Chondrocyte (in vitro differentiated cells): ENCODE results near the gene MCF2. TPM values are rescaled to one million over a fixed set of nuclear protein-coding genes. Genes with fewer than 3 reads are reported as not detected.

Source experiments
- DNase-seq: peaks from one replicate; pipeline ENCODE4 v3.0.0; 2021; ENCODE audit warnings: mixed read lengths, low spot score
- H3K27ac Mint-ChIP-seq: one replicate; pipeline ENCODE4 v1.8.0; 2021; ENCODE audit warnings: mild to moderate bottlenecking, moderate library complexity, mixed read lengths; ENCODE audit not compliant: unreplicated experiment
- H3K27me3 Mint-ChIP-seq: 2 replicates; pipeline ENCODE4 v1.8.0; 2021; ENCODE audit warnings: low read depth, mixed read lengths
- H3K36me3 Mint-ChIP-seq: 2 replicates; pipeline ENCODE4 v1.8.0; 2021; ENCODE audit warnings: low read depth, mixed read lengths
- H3K4me1 Mint-ChIP-seq: 2 replicates; pipeline ENCODE4 v1.8.0; 2021; ENCODE audit warnings: low read depth, mild to moderate bottlenecking, mixed read lengths
- H3K4me3 Mint-ChIP-seq: one replicate; pipeline ENCODE4 v1.8.0; 2021; ENCODE audit warnings: mild to moderate bottlenecking, moderate library complexity, mixed read lengths; ENCODE audit not compliant: unreplicated experiment
- H3K9me3 Mint-ChIP-seq: 2 replicates; pipeline ENCODE4 v1.8.0; 2021; ENCODE audit warnings: low read depth, mixed read lengths
- total RNA-seq: library from RNA; stranded (reverse); gene quantifications from 3 replicates; pipeline ENCODE4 v1.2.1, GENCODE V29; 2021
- TF ChIP-seq, protein P1 (sequence below): fragments of 200-600 bp; sonication (generic); IDR thresholded peaks from 2 replicates; pipeline ENCODE4 v1.5.0; 2021; ENCODE audit warnings: antibody characterized with exemption, mild to moderate bottlenecking, moderate library complexity

The MCF2 gene
- total RNA-seq, 1 donor from 2014 or later = not detected

DNA sequence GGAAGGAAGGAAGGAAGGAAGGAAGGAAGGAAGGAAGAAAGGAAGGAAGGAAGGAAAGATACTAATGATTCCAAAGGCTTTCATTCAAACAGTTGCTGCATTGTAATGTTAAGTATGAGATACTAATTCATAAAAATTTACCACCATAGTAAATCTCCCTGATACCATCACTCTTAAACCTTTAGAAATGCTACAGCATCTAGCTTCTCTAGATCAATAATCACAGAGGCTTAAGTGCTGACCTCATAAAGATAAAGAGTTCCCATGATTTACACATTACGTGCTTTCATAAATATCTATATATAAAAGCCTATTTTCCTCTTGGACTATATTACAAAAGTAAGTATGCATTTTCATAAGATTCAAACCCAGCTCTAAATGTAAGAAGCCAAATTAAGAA lies 141.0 kb downstream of the MCF2 start:
- Mint-ChIP-seq H3K4me1 (no peaks in the 10 kb centered on the region), H3K9me3 (no peaks in the 10 kb centered on the region), H3K36me3 (no peaks in the 10 kb centered on the region), H3K27ac (no peak overlapping the region), H3K4me3 (no peak overlapping the region), H3K27me3 (peaks cover 8% of the 10 kb centered on the region)
- no peak for DNase-seq
- TF ChIP-seq, protein P1, sequence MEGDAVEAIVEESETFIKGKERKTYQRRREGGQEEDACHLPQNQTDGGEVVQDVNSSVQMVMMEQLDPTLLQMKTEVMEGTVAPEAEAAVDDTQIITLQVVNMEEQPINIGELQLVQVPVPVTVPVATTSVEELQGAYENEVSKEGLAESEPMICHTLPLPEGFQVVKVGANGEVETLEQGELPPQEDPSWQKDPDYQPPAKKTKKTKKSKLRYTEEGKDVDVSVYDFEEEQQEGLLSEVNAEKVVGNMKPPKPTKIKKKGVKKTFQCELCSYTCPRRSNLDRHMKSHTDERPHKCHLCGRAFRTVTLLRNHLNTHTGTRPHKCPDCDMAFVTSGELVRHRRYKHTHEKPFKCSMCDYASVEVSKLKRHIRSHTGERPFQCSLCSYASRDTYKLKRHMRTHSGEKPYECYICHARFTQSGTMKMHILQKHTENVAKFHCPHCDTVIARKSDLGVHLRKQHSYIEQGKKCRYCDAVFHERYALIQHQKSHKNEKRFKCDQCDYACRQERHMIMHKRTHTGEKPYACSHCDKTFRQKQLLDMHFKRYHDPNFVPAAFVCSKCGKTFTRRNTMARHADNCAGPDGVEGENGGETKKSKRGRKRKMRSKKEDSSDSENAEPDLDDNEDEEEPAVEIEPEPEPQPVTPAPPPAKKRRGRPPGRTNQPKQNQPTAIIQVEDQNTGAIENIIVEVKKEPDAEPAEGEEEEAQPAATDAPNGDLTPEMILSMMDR = no peak

DNA sequence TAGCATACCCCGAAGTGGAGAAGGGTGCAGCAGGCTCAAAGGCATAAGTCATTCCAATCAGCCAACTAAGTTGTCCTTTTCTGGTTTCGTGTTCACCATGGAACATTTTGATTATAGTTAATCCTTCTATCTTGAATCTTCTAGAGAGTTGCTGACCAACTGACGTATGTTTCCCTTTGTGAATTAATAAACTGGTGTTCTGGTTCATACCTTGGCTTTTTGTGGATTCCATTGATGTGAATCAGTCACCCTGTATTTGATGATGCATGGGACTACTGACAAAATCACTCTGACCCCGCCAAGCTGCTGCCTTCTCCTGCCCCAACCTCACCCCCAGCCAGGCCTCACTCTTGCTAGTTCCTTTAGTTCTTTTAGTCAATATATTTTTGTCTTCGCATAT lies 144.7 kb downstream of the MCF2 start:
- TF ChIP-seq, protein P1 = no peak
- H3K36me3 Mint-ChIP-seq = no peaks in the 10 kb centered on the region
- no peak overlapping the region for H3K27ac Mint-ChIP-seq
- H3K4me1 Mint-ChIP-seq = no peaks in the 10 kb centered on the region
- H3K4me3 Mint-ChIP-seq = no peak overlapping the region
- H3K27me3 Mint-ChIP-seq = peaks cover 5% of the 10 kb centered on the region
- no peak for DNase-seq
- H3K9me3 Mint-ChIP-seq = no peaks in the 10 kb centered on the region

DNA sequence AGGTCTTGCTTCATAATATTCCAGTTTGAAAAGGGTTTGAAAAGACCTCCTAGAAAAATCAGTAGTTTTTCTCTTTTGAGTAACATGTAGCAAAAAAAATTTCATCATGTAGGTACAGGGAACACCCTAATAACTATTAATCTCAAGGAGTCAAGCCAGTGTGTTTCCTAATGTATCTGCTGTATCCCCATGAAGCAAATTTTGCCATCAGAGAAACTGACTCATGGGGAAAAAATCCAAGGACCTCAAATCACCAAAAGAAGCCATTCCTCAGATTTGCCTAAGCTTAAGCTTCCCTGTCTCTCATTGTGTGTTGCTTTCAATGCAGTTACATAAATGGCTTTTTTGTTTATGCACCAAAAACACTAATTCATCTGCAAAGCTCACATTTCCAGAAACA lies 147.7 kb downstream of the MCF2 start:
- H3K27me3 Mint-ChIP-seq = peaks cover 3% of the 10 kb centered on the region
- no peaks in the 10 kb centered on the region for H3K36me3 Mint-ChIP-seq
- TF ChIP-seq, protein P1 = no peak
- H3K9me3 Mint-ChIP-seq = no peaks in the 10 kb centered on the region
- no peaks in the 10 kb centered on the region for H3K4me1 Mint-ChIP-seq
- no peak overlapping the region for H3K4me3 Mint-ChIP-seq
- no peak for DNase-seq
- H3K27ac Mint-ChIP-seq = no peak overlapping the region

DNA sequence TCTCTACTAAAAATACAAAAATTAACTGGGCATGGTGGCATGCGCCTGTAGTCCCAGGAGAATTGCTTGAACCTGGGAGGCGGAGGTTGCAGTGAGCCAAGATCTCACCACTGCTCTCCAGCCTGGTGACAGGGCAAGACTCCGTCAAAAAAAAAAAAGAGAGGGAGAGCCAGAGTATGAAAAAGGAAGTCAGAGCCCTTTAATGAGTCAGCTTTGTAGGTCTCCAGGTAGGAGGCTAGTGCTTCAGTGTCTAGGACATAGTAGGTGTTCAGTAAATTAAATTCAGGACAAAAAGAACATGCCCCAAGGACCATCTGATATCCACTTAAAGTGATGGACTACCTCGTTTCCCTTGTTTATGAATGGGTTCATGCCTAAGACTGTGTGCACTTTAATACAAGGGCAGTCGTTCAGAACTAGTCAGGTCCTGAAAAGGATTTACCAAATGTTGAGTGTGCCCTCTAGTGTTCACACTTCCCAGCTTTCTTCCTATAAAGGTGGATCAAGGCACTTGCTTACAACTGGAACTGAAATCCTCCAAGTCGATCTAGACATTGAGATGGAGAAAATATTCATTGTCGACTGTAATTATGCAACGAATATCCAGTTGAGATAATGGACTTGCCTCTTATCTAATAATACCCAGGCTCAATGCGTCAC lies 148.5 kb downstream of the MCF2 start:
- Mint-ChIP-seq H3K4me3 (no peak overlapping the region), H3K9me3 (no peaks in the 10 kb centered on the region), H3K27ac (no peak overlapping the region), H3K36me3 (no peaks in the 10 kb centered on the region), H3K27me3 (peaks cover 3% of the 10 kb centered on the region), H3K4me1 (no peaks in the 10 kb centered on the region)
- DNase-seq = no peak
- TF ChIP-seq, protein P1 = peak; percentile 72

DNA sequence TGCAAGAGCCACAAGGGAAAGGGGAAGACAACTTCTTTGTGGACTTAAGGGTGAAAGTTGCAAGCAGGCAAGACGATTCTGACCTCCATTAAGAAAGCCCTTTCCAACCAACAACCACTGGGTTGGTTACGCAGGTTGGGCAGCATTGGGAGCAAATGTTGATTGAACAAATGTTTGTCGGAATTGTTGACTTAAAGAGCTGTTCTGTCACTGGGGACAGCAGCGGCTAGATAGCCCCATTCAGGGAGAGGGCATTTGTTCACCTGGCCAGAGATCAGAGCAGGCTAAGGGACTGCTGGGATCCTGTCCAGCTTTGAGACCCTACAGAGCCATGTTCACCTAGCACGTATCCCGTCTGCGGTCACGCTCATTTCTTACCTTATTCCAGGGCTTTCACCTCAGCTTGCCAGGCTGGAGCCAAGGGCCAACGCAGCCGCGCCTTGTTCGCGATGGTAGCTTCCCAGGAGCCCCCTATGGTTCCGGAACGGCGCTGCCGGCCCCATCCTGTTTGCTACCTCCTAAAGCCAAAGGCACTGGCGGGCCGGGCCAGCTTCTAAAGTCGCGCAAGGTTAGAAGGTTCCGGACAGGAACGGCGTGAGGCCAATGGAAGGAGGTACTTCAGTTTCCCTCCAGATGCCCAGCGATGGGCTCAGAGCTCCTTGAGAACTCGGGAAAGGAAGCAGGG lies 152.8 kb downstream of the MCF2 start:
- Mint-ChIP-seq H3K4me3 (no peak overlapping the region), H3K27ac (no peak overlapping the region), H3K27me3 (peaks cover 1% of the 10 kb centered on the region), H3K4me1 (no peaks in the 10 kb centered on the region), H3K36me3 (no peaks in the 10 kb centered on the region), H3K9me3 (no peaks in the 10 kb centered on the region)
- no peak for DNase-seq
- TF ChIP-seq, protein P1 = no peak
